Measurements from ENCODE around the gene UBA1.

Gene UBA1

GRCh38 chrX:47169726-47170515 lies 23.7 kb upstream of the UBA1 start:
- H3K9me3 ChIP-seq (ENCODE audit: control insufficient read depth, low read length), result no peaks in the 10 kb centered on the region
- no peaks in the 10 kb centered on the region for H3K27me3 ChIP-seq (replicated peaks; ENCODE audit: control insufficient read depth, insufficient read depth, low read length, poor library complexity, severe bottlenecking)
- H3K36me3 ChIP-seq (ENCODE audit: control insufficient read depth, insufficient read depth, low read length), result peaks cover 42% of the 10 kb centered on the region
- no peaks in the 10 kb centered on the region for H3K4me1 ChIP-seq (ENCODE audit: control insufficient read depth, insufficient read depth, low read length, poor library complexity, severe bottlenecking)
- no peak for DNase-seq
- H3K4me3 ChIP-seq (ENCODE audit: insufficient read depth, low read depth, low read length, poor library complexity, severe bottlenecking), result no peak overlapping the region
- H3K27ac ChIP-seq (ENCODE audit: insufficient read depth, low read length, poor library complexity, severe bottlenecking), result no peak overlapping the region

- Histone ChIP-seq H3K4me3 (ENCODE audit: insufficient read depth, low read depth, low read length, poor library complexity, severe bottlenecking) (no peak overlapping the region), H3K36me3 (ENCODE audit: control insufficient read depth, insufficient read depth, low read length) (peaks cover 53% of the 10 kb centered on the region), H3K4me1 (ENCODE audit: control insufficient read depth, insufficient read depth, low read length, poor library complexity, severe bottlenecking) (no peaks in the 10 kb centered on the region), H3K27ac (ENCODE audit: insufficient read depth, low read length, poor library complexity, severe bottlenecking) (no peak overlapping the region), H3K9me3 (ENCODE audit: control insufficient read depth, low read length) (no peaks in the 10 kb centered on the region), H3K27me3 (replicated peaks; ENCODE audit: control insufficient read depth, insufficient read depth, low read length, poor library complexity, severe bottlenecking) (no peaks in the 10 kb centered on the region)
- no peak for DNase-seq
Observed at GRCh38 chrX:47170861-47171692, 22.6 kb upstream of the UBA1 start.

- H3K9me3 ChIP-seq (ENCODE audit: control insufficient read depth, low read length), result no peaks in the 10 kb centered on the region
- H3K36me3 ChIP-seq (ENCODE audit: control insufficient read depth, insufficient read depth, low read length), result peaks cover 61% of the 10 kb centered on the region
- no peaks in the 10 kb centered on the region for H3K27me3 ChIP-seq (replicated peaks; ENCODE audit: control insufficient read depth, insufficient read depth, low read length, poor library complexity, severe bottlenecking)
- H3K27ac ChIP-seq (ENCODE audit: insufficient read depth, low read length, poor library complexity, severe bottlenecking), result no peak overlapping the region
- no peaks in the 10 kb centered on the region for H3K4me1 ChIP-seq (ENCODE audit: control insufficient read depth, insufficient read depth, low read length, poor library complexity, severe bottlenecking)
- DNase-seq, result no peak
- no peak overlapping the region for H3K4me3 ChIP-seq (ENCODE audit: insufficient read depth, low read depth, low read length, poor library complexity, severe bottlenecking)
Observed at GRCh38 chrX:47171996-47172395, 21.6 kb upstream of the UBA1 start.

GRCh38 chrX:47172549-47172948 lies 21.1 kb upstream of the UBA1 start:
- Histone ChIP-seq H3K27ac (ENCODE audit: insufficient read depth, low read length, poor library complexity, severe bottlenecking) (no peak overlapping the region), H3K4me3 (ENCODE audit: insufficient read depth, low read depth, low read length, poor library complexity, severe bottlenecking) (no peak overlapping the region), H3K9me3 (ENCODE audit: control insufficient read depth, low read length) (no peaks in the 10 kb centered on the region), H3K27me3 (replicated peaks; ENCODE audit: control insufficient read depth, insufficient read depth, low read length, poor library complexity, severe bottlenecking) (no peaks in the 10 kb centered on the region), H3K36me3 (ENCODE audit: control insufficient read depth, insufficient read depth, low read length) (peaks cover 61% of the 10 kb centered on the region), H3K4me1 (ENCODE audit: control insufficient read depth, insufficient read depth, low read length, poor library complexity, severe bottlenecking) (no peaks in the 10 kb centered on the region)
- no peak for DNase-seq

GRCh38 chrX:47172971-47173792 lies 20.4 kb upstream of the UBA1 start:
- peaks cover 66% of the 10 kb centered on the region for H3K36me3 ChIP-seq (ENCODE audit: control insufficient read depth, insufficient read depth, low read length)
- H3K9me3 ChIP-seq (ENCODE audit: control insufficient read depth, low read length), result no peaks in the 10 kb centered on the region
- no peak overlapping the region for H3K4me3 ChIP-seq (ENCODE audit: insufficient read depth, low read depth, low read length, poor library complexity, severe bottlenecking)
- no peaks in the 10 kb centered on the region for H3K27me3 ChIP-seq (replicated peaks; ENCODE audit: control insufficient read depth, insufficient read depth, low read length, poor library complexity, severe bottlenecking)
- H3K4me1 ChIP-seq (ENCODE audit: control insufficient read depth, insufficient read depth, low read length, poor library complexity, severe bottlenecking), result no peaks in the 10 kb centered on the region
- no peak for DNase-seq
- no peak overlapping the region for H3K27ac ChIP-seq (ENCODE audit: insufficient read depth, low read length, poor library complexity, severe bottlenecking)

- no peaks in the 10 kb centered on the region for H3K4me1 ChIP-seq (ENCODE audit: control insufficient read depth, insufficient read depth, low read length, poor library complexity, severe bottlenecking)
- no peaks in the 10 kb centered on the region for H3K27me3 ChIP-seq (replicated peaks; ENCODE audit: control insufficient read depth, insufficient read depth, low read length, poor library complexity, severe bottlenecking)
- H3K27ac ChIP-seq (ENCODE audit: insufficient read depth, low read length, poor library complexity, severe bottlenecking), result no peak overlapping the region
- no peak for DNase-seq
- H3K4me3 ChIP-seq (ENCODE audit: insufficient read depth, low read depth, low read length, poor library complexity, severe bottlenecking), result no peak overlapping the region
- peaks cover 75% of the 10 kb centered on the region for H3K36me3 ChIP-seq (ENCODE audit: control insufficient read depth, insufficient read depth, low read length)
- no peaks in the 10 kb centered on the region for H3K9me3 ChIP-seq (ENCODE audit: control insufficient read depth, low read length)
Observed at GRCh38 chrX:47174376-47174775, 19.3 kb upstream of the UBA1 start.

- Histone ChIP-seq H3K27ac (ENCODE audit: insufficient read depth, low read length, poor library complexity, severe bottlenecking) (no peak overlapping the region), H3K4me1 (ENCODE audit: control insufficient read depth, insufficient read depth, low read length, poor library complexity, severe bottlenecking) (no peaks in the 10 kb centered on the region), H3K9me3 (ENCODE audit: control insufficient read depth, low read length) (no peaks in the 10 kb centered on the region), H3K36me3 (ENCODE audit: control insufficient read depth, insufficient read depth, low read length) (peaks cover 79% of the 10 kb centered on the region), H3K27me3 (replicated peaks; ENCODE audit: control insufficient read depth, insufficient read depth, low read length, poor library complexity, severe bottlenecking) (no peaks in the 10 kb centered on the region), H3K4me3 (ENCODE audit: insufficient read depth, low read depth, low read length, poor library complexity, severe bottlenecking) (no peak overlapping the region)
- DNase-seq, result no peak
Observed at GRCh38 chrX:47174846-47175587, 18.6 kb upstream of the UBA1 start.

GRCh38 chrX:47175588-47175980 lies 18.0 kb upstream of the UBA1 start:
- no peak for DNase-seq
- Histone ChIP-seq H3K4me3 (ENCODE audit: insufficient read depth, low read depth, low read length, poor library complexity, severe bottlenecking) (no peak overlapping the region), H3K9me3 (ENCODE audit: control insufficient read depth, low read length) (no peaks in the 10 kb centered on the region), H3K27ac (ENCODE audit: insufficient read depth, low read length, poor library complexity, severe bottlenecking) (no peak overlapping the region), H3K4me1 (ENCODE audit: control insufficient read depth, insufficient read depth, low read length, poor library complexity, severe bottlenecking) (no peaks in the 10 kb centered on the region), H3K27me3 (replicated peaks; ENCODE audit: control insufficient read depth, insufficient read depth, low read length, poor library complexity, severe bottlenecking) (no peaks in the 10 kb centered on the region), H3K36me3 (ENCODE audit: control insufficient read depth, insufficient read depth, low read length) (peaks cover 77% of the 10 kb centered on the region)

- H3K27me3 ChIP-seq (replicated peaks; ENCODE audit: control insufficient read depth, insufficient read depth, low read length, poor library complexity, severe bottlenecking), result no peaks in the 10 kb centered on the region
- H3K36me3 ChIP-seq (ENCODE audit: control insufficient read depth, insufficient read depth, low read length), result peaks cover 80% of the 10 kb centered on the region
- no peak overlapping the region for H3K4me3 ChIP-seq (ENCODE audit: insufficient read depth, low read depth, low read length, poor library complexity, severe bottlenecking)
- no peak for DNase-seq
- H3K9me3 ChIP-seq (ENCODE audit: control insufficient read depth, low read length), result no peaks in the 10 kb centered on the region
- no peaks in the 10 kb centered on the region for H3K4me1 ChIP-seq (ENCODE audit: control insufficient read depth, insufficient read depth, low read length, poor library complexity, severe bottlenecking)
- no peak overlapping the region for H3K27ac ChIP-seq (ENCODE audit: insufficient read depth, low read length, poor library complexity, severe bottlenecking)
Observed at GRCh38 chrX:47176101-47176740, 17.4 kb upstream of the UBA1 start.
